Activated T-cell treated with anti-CD3 and anti-CD28 coated beads, Interleukin-2, amount 50 U/mL, for 72 hours (primary cell): ENCODE data around the gene ATXN3L. TPM values are rescaled to one million over a fixed set of nuclear protein-coding genes. Genes with fewer than 3 reads are reported as not detected.
A peak's percentile ranks its signal among the peaks of the same experiment; 100 is the strongest.

Experiments
- ATAC-seq, 2 donors: fragments of 150-1000 bp; cut with Tn5 transposase; replicated peaks in 1 of 2; 2 replicates each; pipeline ENCODE4 v1.10.0; 2021; ENCODE audit warnings: moderate library complexity in 2 of 2, mild to moderate bottlenecking in 1 of 2
- DNase-seq, 2 donors: peaks; one replicate each; pipeline ENCODE4 v3.0.0; 2021 to 2022; ENCODE audit warnings: mixed read lengths in 1 of 2
- H3K27ac Mint-ChIP-seq: one replicate; pipeline ENCODE4 v1.8.0; 2022; ENCODE audit warnings: mild to moderate bottlenecking, moderate library complexity, mixed read lengths
- H3K27me3 Mint-ChIP-seq: one replicate; pipeline ENCODE4 v1.8.0; 2022; ENCODE audit warnings: low read depth, mixed read lengths
- H3K36me3 Mint-ChIP-seq, 2 donors: one replicate each; pipeline ENCODE4 v1.8.0; 2022; ENCODE audit warnings: mixed read lengths in 2 of 2, mild to moderate bottlenecking in 1 of 2; ENCODE audit not compliant: insufficient read depth in 2 of 2
- H3K4me1 Mint-ChIP-seq: one replicate; pipeline ENCODE4 v1.8.0; 2022; ENCODE audit warnings: low read depth, mixed read lengths
- H3K4me3 Mint-ChIP-seq, 2 donors: one replicate each; pipeline ENCODE4 v1.8.0; 2022; ENCODE audit warnings: mild to moderate bottlenecking in 2 of 2, mixed read lengths in 2 of 2, moderate library complexity in 2 of 2
- H3K9me3 Mint-ChIP-seq, 2 donors: one replicate each; pipeline ENCODE4 v1.8.0; 2022; ENCODE audit warnings: mixed read lengths in 2 of 2
- total RNA-seq, 2 donors: library from RNA; stranded (reverse); gene quantifications; one replicate each; pipeline ENCODE4 v1.2.3, GENCODE V29; 2022

The ATXN3L gene
- not detected for total RNA-seq

- no peaks in the 10 kb centered on the region for H3K36me3 Mint-ChIP-seq
- peaks cover 19% of the 10 kb centered on the region for H3K27me3 Mint-ChIP-seq
- DNase-seq (no peak), ATAC-seq (no peak)
- H3K9me3 Mint-ChIP-seq, result peaks cover 0 to 4% of the 10 kb centered on the region in 2 donors
- no peak within 1 kb of the TSS for H3K27ac Mint-ChIP-seq
- no peak within 1 kb of the TSS for H3K4me3 Mint-ChIP-seq
- no peaks in the 10 kb centered on the region for H3K4me1 Mint-ChIP-seq
Observed at GRCh38 chrX:13319953-13320352, at the start of gene ATXN3L. Gene ATXN3L, minus strand, starts transcription at chrX:13320053. Its CDS starts 119 bp downstream, at chrX:13319934.

GRCh38 chrX:13369256-13370030, 49.6 kb upstream of the ATXN3L start:
- Mint-ChIP-seq H3K9me3 (peaks cover 5% of the 10 kb centered on the region in 2 donors), H3K4me1 (peaks cover 17% of the 10 kb centered on the region), H3K4me3 (no peak overlapping the region), H3K27me3 (peaks cover 31% of the 10 kb centered on the region), H3K27ac (no peak overlapping the region), H3K36me3 (peaks cover 0 to 1% of the 10 kb centered on the region in 2 donors)
- DNase-seq, result no peak
- ATAC-seq, result no peak

GRCh38 chrX:13367950-13368349, 48.1 kb upstream of the ATXN3L start:
- Mint-ChIP-seq H3K36me3 (peaks cover 0 to 1% of the 10 kb centered on the region in 2 donors), H3K27me3 (peaks cover 31% of the 10 kb centered on the region), H3K9me3 (peaks cover 5% of the 10 kb centered on the region in 2 donors), H3K4me1 (peaks cover 7% of the 10 kb centered on the region), H3K4me3 (peak overlapping the region in 1 of 2 donors; percentile 58), H3K27ac (peak overlapping the region; percentile 30)
- ATAC-seq (peak; percentile 36 to 49), DNase-seq (no peak)

GRCh38 chrX:13366698-13367097, 46.8 kb upstream of the ATXN3L start:
- H3K4me1 Mint-ChIP-seq, result peaks cover 4% of the 10 kb centered on the region
- ATAC-seq (no peak), DNase-seq (no peak)
- H3K36me3 Mint-ChIP-seq, result peaks cover 0 to 1% of the 10 kb centered on the region in 2 donors
- H3K27ac Mint-ChIP-seq, result no peak overlapping the region
- H3K9me3 Mint-ChIP-seq, result peaks cover 4 to 5% of the 10 kb centered on the region in 2 donors
- H3K27me3 Mint-ChIP-seq, result peaks cover 28% of the 10 kb centered on the region
- no peak overlapping the region for H3K4me3 Mint-ChIP-seq

DNA sequence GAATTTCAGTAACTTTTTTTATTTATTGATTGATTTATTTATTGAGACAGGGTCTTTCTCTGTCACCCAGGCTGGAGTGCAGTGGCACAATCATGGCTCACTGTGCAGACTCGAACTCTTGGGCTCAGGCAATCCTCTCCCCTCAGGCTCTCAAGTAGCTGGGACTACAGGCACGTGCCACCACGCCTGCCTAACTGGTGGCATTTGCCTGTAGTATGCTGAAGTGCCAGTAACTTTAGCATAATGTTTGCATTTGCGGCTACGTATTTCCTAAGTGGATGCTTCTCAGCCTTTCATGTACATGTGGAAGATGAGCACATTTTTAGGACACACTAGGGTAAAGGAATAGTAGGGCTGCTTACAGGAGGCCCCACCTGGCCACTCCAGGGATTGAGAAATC, 45.3 kb upstream of the ATXN3L start:
- ATAC-seq, result no peak
- peaks cover 19% of the 10 kb centered on the region for H3K27me3 Mint-ChIP-seq
- H3K36me3 Mint-ChIP-seq, result no peaks in the 10 kb centered on the region
- peaks cover 4% of the 10 kb centered on the region for H3K4me1 Mint-ChIP-seq
- no peak for DNase-seq
- peaks cover 0 to 2% of the 10 kb centered on the region in 2 donors for H3K9me3 Mint-ChIP-seq
- no peak overlapping the region for H3K27ac Mint-ChIP-seq
- H3K4me3 Mint-ChIP-seq, result no peak overlapping the region

GRCh38 chrX:13364230-13364857, 44.5 kb upstream of the ATXN3L start:
- ATAC-seq, result no peak
- Mint-ChIP-seq H3K36me3 (no peaks in the 10 kb centered on the region), H3K4me3 (no peak overlapping the region), H3K4me1 (peaks cover 4% of the 10 kb centered on the region), H3K27ac (no peak overlapping the region), H3K9me3 (peaks cover 0 to 2% of the 10 kb centered on the region in 2 donors), H3K27me3 (peaks cover 21% of the 10 kb centered on the region)
- no peak for DNase-seq

GRCh38 chrX:13360146-13360545, 40.3 kb upstream of the ATXN3L start:
- no peak for DNase-seq

GRCh38 chrX:13357925-13358324, 38.1 kb upstream of the ATXN3L start:
- Mint-ChIP-seq H3K9me3 (no peaks in the 10 kb centered on the region), H3K4me1 (no peaks in the 10 kb centered on the region), H3K4me3 (no peak overlapping the region), H3K27me3 (peaks cover 25% of the 10 kb centered on the region), H3K36me3 (no peaks in the 10 kb centered on the region), H3K27ac (no peak overlapping the region)
- DNase-seq (no peak), ATAC-seq (no peak)

More at GRCh38 chrX:13360146-13360545, 40.3 kb upstream of the ATXN3L start:
- Mint-ChIP-seq H3K9me3 (no peaks in the 10 kb centered on the region), H3K36me3 (no peaks in the 10 kb centered on the region), H3K27ac (no peak overlapping the region), H3K4me1 (no peaks in the 10 kb centered on the region), H3K27me3 (peaks cover 18% of the 10 kb centered on the region), H3K4me3 (no peak overlapping the region)
- no peak for ATAC-seq

DNA sequence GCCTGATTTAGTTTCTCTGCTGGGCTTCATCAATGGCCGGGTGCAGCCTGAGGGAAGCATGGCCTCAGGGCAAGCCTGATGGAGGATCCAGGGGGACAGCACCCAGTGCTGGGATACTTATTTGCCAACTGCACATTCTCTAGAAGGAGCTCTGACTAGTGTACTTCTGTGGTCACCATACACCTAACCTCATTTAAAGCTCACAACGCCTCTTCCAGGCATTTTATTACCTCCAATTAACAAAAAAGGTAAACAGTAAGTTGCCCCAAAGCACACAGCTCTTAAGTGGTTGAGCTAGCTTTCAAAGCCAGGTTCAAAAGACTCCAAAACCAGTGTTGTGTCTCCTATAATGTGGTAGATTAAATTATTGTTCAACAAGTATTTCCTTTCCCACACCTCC, 26.8 kb upstream of the ATXN3L start:
- Mint-ChIP-seq H3K4me1 (no peaks in the 10 kb centered on the region), H3K27ac (no peak overlapping the region), H3K27me3 (peaks cover 45% of the 10 kb centered on the region), H3K9me3 (no peaks in the 10 kb centered on the region), H3K4me3 (no peak overlapping the region), H3K36me3 (peaks cover 0 to 2% of the 10 kb centered on the region in 2 donors)
- DNase-seq, result no peak
- no peak for ATAC-seq

GRCh38 chrX:13345438-13345837, 25.6 kb upstream of the ATXN3L start:
- Mint-ChIP-seq H3K27ac (no peak overlapping the region), H3K4me3 (no peak overlapping the region), H3K9me3 (no peaks in the 10 kb centered on the region), H3K27me3 (peaks cover 44% of the 10 kb centered on the region), H3K4me1 (no peaks in the 10 kb centered on the region), H3K36me3 (peaks cover 0 to 2% of the 10 kb centered on the region in 2 donors)
- ATAC-seq (no peak), DNase-seq (no peak)

DNA sequence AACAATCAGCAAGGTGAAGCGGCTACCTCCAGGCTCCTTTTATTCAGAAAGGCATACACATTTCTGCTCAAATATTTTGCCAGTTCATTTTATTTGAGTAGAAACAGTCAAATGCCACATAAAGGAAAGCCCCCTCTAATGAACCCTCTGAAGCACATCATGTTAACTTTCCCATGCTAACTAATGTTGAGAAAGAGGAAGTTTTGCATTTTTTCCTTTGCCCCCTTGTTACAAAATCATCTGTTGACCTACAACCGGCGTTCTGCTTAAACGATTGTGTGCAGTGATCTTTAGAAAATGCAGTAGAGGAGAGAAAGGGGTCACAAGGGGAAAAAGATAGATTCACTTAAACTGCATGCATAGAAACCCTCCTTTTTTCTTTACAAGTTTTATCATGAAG, 25.2 kb upstream of the ATXN3L start:
- H3K4me3 Mint-ChIP-seq, result no peak overlapping the region
- H3K9me3 Mint-ChIP-seq, result no peaks in the 10 kb centered on the region
- H3K36me3 Mint-ChIP-seq, result peaks cover 0 to 2% of the 10 kb centered on the region in 2 donors
- ATAC-seq, result no peak
- no peak overlapping the region for H3K27ac Mint-ChIP-seq
- H3K4me1 Mint-ChIP-seq, result no peaks in the 10 kb centered on the region
- DNase-seq, result no peak
- peaks cover 44% of the 10 kb centered on the region for H3K27me3 Mint-ChIP-seq

- no peak for DNase-seq
- Mint-ChIP-seq H3K4me3 (no peak overlapping the region), H3K27ac (no peak overlapping the region), H3K9me3 (no peaks in the 10 kb centered on the region), H3K4me1 (no peaks in the 10 kb centered on the region), H3K27me3 (peaks cover 37% of the 10 kb centered on the region), H3K36me3 (no peaks in the 10 kb centered on the region)
- ATAC-seq, result no peak
Observed at GRCh38 chrX:13341491-13342101, 21.7 kb upstream of the ATXN3L start.

- ATAC-seq, result no peak
- Mint-ChIP-seq H3K4me3 (no peak overlapping the region), H3K27me3 (peaks cover 28% of the 10 kb centered on the region), H3K36me3 (no peaks in the 10 kb centered on the region), H3K9me3 (no peaks in the 10 kb centered on the region), H3K4me1 (no peaks in the 10 kb centered on the region), H3K27ac (no peak overlapping the region)
- DNase-seq, result no peak
Observed at GRCh38 chrX:13340182-13340791, 20.4 kb upstream of the ATXN3L start.
